Skeletal muscle satellite cell (primary cell): ENCODE results near the gene CNTNAP4.

Experiments used
- H3K27me3 ChIP-seq: 2 replicates; pipeline ENCODE4 v1.7.0; 2013; ENCODE audit warnings: low read length; ENCODE audit not compliant: control insufficient read depth, insufficient read depth
- H3K36me3 ChIP-seq: 2 replicates; pipeline ENCODE4 v1.7.0; 2013; ENCODE audit warnings: mild to moderate bottlenecking, control low read depth, low read length; ENCODE audit not compliant: insufficient read depth
- H3K4me1 ChIP-seq: 2 replicates; pipeline ENCODE4 v1.7.0; 2013; ENCODE audit warnings: low read length; ENCODE audit not compliant: control insufficient read depth, insufficient read depth
- H3K4me2 ChIP-seq: 2 replicates; pipeline ENCODE4 v1.7.0; 2013; ENCODE audit warnings: mild to moderate bottlenecking, low read length
- H3K4me3 ChIP-seq: 2 replicates; pipeline ENCODE4 v1.7.0; 2013; ENCODE audit warnings: low read length
- H3K9ac ChIP-seq: 2 replicates; pipeline ENCODE4 v1.7.0; 2013; ENCODE audit warnings: mild to moderate bottlenecking, low read depth, low read length, moderate library complexity
- H3K9me3 ChIP-seq: replicated peaks from 2 replicates; pipeline ENCODE4 v1.7.0; 2013; ENCODE audit warnings: mild to moderate bottlenecking, control low read depth, low read length

The CNTNAP4 gene

DNA sequence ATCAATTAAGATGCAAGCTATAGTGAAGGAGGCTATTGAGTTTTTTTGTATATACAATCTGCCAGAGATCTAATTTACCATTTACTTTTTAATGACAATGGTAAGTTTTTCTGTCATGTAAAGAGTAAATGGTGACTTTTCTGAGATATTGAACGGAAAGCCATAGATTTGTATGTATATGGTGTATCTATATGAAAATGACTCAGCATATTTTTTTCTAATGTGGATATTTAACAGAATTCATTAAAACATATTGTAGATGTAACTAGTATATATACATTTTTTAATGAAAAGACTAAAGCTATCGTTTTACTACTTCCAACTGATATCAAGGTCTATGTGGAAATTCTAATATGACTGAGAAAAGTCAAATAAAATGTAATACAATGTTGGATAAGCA is 34.1 kb downstream of the CNTNAP4 start:
- H3K36me3 ChIP-seq, result no peaks in the 10 kb centered on the region
- H3K4me1 ChIP-seq, result no peaks in the 10 kb centered on the region
- no peaks in the 10 kb centered on the region for H3K27me3 ChIP-seq
- H3K4me3 ChIP-seq, result no peak overlapping the region
- H3K9ac ChIP-seq, result no peak overlapping the region
- no peaks in the 10 kb centered on the region for H3K9me3 ChIP-seq
- H3K4me2 ChIP-seq, result no peak overlapping the region

DNA sequence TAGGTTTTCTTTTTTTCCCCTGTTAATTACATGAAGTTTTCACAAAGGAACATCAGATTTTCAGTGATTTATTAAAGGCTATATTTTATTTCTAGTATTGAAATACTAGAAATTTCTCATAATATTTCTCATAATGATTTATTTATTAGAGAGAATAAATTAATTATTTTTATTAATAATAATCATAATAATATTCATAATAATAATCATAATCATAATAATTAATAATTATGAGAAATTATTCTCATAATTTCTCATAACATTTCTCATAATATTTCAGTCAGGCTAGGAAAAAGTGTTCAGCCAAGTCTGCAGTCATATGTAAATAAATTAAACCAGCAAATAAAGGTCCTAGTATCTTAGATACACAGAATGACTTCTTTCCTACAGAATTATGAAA is 41.4 kb downstream of the CNTNAP4 start:
- Histone ChIP-seq H3K9me3 (peaks cover 2% of the 10 kb centered on the region), H3K9ac (no peak overlapping the region), H3K4me3 (no peak overlapping the region), H3K36me3 (no peaks in the 10 kb centered on the region), H3K27me3 (no peaks in the 10 kb centered on the region), H3K4me1 (no peaks in the 10 kb centered on the region), H3K4me2 (no peak overlapping the region)

DNA sequence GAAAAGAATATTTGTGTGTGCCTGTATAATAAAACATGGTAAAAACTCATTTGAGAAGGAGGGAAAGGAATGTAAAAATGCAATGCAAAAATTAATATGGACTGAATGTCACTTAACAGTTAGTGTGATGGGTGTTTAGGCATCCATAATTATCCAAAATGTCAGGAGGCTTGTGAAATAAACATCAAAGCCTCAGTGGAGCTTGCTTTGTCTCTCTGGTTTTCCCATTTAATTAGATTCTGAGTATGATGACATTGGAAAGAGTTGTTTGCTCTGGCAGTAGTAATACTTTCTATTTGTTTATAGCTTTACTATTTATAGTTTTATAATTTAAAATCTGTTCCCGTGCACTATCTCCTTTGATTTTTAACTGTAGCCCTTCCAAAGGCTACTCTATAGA is 51.9 kb downstream of the CNTNAP4 start:
- H3K36me3 ChIP-seq, result no peaks in the 10 kb centered on the region
- H3K9ac ChIP-seq, result no peak overlapping the region
- no peaks in the 10 kb centered on the region for H3K27me3 ChIP-seq
- no peaks in the 10 kb centered on the region for H3K9me3 ChIP-seq
- no peak overlapping the region for H3K4me3 ChIP-seq
- no peak overlapping the region for H3K4me2 ChIP-seq
- no peaks in the 10 kb centered on the region for H3K4me1 ChIP-seq

DNA sequence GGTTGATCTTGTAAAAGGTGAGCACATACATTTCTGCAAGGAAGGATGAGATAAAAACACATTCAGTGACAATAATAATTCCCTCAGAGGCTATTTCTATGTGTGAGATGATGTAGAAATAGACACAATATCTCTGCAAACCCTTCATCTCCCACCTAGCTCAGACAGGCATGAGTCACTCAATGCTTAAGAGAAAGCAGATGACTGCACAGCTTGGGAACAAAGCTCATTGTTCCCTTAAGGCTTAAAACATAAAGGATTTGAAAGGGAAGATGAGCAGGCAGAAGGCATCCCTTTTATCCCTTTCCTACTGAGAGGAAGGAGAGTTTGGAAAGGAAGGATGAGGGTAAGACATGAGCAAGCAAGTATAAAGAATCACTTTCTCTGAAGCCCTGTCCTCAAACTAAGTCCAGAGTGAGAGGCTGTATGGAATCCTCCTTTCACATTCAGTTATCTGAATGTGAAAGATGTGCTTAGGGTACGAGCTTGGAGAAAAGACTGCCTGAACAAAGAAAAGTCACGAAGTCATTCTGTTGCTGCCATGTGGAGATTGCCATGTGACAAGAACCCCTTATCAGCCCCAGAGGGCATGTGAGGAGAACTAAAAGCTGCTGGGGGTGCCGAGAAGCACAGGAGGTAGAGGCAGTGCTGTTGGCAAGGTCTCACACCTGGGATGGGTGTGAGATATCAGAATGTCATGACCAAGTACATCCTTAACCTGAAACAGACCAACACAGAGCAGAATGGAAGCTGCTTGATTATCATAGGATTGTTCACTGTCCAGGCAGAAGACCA is 58.2 kb downstream of the CNTNAP4 start:
- H3K27me3 ChIP-seq, result no peaks in the 10 kb centered on the region

DNA sequence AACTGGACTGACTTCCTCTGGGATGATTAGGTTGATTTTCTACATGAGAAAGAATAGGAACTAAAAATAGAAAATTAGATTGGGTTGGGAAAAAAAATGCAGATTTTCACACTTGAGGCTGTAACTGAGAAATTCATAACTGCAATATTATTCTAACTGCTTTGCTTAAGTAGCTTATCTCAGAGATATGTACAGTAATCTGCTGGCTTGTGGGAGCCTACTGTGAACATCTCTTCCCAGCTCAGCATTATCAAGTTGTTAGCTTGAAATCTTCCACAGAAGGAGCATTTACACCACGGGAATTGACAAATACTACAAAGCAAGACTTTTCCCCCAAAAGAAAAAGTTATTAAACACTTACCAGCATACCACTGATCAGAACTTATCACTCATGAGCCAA is 58.9 kb downstream of the CNTNAP4 start:
- Histone ChIP-seq H3K36me3 (no peaks in the 10 kb centered on the region), H3K9me3 (peaks cover 3% of the 10 kb centered on the region), H3K9ac (no peak overlapping the region), H3K4me2 (no peak overlapping the region), H3K27me3 (no peaks in the 10 kb centered on the region), H3K4me3 (no peak overlapping the region), H3K4me1 (no peaks in the 10 kb centered on the region)

More for the DNA sequence above, 58.2 kb downstream of the CNTNAP4 start:
- H3K36me3 ChIP-seq, result no peaks in the 10 kb centered on the region
- no peak overlapping the region for H3K9ac ChIP-seq
- no peaks in the 10 kb centered on the region for H3K4me1 ChIP-seq
- H3K4me3 ChIP-seq, result no peak overlapping the region
- H3K4me2 ChIP-seq, result no peak overlapping the region
- H3K9me3 ChIP-seq, result peaks cover 3% of the 10 kb centered on the region

DNA sequence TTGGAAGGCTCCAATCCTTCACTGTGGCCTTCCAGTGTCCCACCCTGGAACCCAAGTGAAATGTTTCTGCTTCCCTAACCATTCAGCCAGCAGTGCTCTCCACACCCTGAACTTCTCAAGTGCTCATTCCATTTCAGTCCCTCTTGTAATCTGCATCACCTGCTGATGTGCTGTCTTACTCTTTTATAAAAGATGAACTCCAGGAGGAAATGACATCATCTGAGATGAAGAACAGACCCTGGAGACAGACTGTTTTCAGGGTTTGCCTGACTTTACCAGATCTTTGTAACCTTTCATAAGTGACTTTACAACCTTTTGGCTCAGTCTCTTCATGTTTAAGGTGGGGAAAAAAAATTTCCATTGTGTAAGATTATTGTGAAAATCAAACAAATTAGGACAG is 61.3 kb downstream of the CNTNAP4 start:
- Histone ChIP-seq H3K9ac (no peak overlapping the region), H3K4me1 (no peaks in the 10 kb centered on the region), H3K9me3 (peaks cover 3% of the 10 kb centered on the region), H3K4me3 (no peak overlapping the region), H3K36me3 (no peaks in the 10 kb centered on the region), H3K27me3 (no peaks in the 10 kb centered on the region), H3K4me2 (no peak overlapping the region)

DNA sequence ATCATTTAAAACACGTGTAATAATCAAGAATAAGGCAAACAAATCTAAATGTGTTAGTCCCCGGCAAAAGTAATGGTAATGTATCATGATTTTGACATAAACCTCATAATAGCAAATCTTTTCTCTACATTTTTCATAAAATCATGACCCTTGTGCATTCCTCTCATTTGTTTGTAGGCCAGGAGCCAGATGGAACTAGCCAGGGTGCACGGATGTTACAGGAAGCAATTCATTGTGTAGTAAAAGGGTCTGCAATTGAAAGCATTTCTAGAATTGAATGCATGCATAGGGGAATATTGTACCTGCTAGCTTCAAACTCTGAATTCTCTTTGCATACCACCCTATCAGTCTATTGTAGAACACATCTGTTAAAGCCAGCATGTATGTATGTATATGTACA is 66.6 kb downstream of the CNTNAP4 start:
- Histone ChIP-seq H3K4me1 (peaks cover 8% of the 10 kb centered on the region), H3K36me3 (no peaks in the 10 kb centered on the region)

DNA sequence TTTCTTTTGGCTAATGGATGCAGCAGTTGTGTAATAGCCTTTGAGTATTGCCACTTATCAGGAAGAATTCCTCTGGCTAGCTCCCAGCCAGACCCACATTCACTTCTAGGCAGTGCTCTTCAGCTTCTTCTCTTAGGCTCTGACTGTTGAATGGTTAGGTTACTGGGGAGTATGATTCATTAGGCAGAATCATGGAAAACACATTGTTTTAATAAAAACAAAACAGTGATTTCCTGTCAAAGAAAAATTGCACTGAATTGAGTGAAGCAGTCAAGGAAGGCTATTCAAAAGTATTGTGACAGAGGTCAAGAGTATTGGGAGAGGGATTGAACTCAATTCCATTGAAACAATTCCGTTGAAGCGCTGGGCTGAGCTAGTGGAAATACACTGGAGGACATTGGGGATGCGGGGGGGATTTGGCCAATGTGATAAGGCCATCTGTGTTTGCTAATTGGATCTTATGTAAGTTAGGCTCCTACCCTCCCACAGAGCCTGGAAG is 68.0 kb downstream of the CNTNAP4 start:
- Histone ChIP-seq H3K36me3 (no peaks in the 10 kb centered on the region), H3K9me3 (no peaks in the 10 kb centered on the region), H3K4me1 (peaks cover 8% of the 10 kb centered on the region), H3K27me3 (no peaks in the 10 kb centered on the region), H3K9ac (no peak overlapping the region), H3K4me3 (no peak overlapping the region), H3K4me2 (no peak overlapping the region)

More for the DNA sequence above, 66.6 kb downstream of the CNTNAP4 start:
- H3K27me3 ChIP-seq, result no peaks in the 10 kb centered on the region
- no peak overlapping the region for H3K4me2 ChIP-seq
- H3K9me3 ChIP-seq, result no peaks in the 10 kb centered on the region
- no peak overlapping the region for H3K9ac ChIP-seq
- no peak overlapping the region for H3K4me3 ChIP-seq

DNA sequence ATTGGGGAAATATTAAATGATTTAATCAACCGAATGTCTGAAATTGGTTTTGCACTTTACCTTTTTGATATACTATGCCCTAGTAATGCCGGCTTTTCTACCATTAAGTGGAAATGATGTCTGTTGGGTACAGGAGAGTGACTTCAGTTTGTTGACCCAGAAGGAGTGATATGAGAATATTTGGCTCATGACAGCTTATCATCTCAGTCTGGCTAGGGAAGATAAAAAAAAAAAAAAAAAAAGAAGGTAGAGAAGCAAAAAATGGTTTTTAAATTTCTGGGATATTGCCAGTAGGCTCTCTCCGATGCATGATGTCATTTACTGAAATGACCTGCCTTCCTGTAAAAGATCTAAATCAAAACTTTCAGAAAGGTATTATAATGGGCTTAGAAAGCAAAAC is 69.0 kb downstream of the CNTNAP4 start:
- H3K36me3 ChIP-seq, result no peaks in the 10 kb centered on the region
- H3K4me1 ChIP-seq, result peaks cover 8% of the 10 kb centered on the region
- H3K4me2 ChIP-seq, result no peak overlapping the region
- H3K27me3 ChIP-seq, result no peaks in the 10 kb centered on the region
- H3K4me3 ChIP-seq, result no peak overlapping the region
- no peaks in the 10 kb centered on the region for H3K9me3 ChIP-seq
- H3K9ac ChIP-seq, result no peak overlapping the region

DNA sequence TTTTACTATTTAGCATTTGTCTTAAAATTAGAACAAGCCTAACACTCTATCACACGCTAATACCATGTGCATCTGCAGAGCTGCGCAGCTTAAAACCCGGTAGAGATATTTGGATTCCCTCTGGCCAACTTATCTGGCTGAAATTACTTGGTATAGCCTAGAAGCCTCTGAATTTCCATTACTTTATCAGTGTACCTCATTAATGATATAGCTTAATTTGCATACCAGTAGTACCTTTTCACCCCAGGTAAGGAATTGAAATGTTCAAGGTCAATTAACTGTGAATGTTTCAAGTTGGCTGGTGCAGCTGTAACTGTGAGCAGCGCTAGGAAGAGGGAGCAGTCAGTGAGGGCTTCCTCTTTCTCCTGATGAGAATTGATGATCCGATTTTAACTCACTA is 74.2 kb downstream of the CNTNAP4 start:
- Histone ChIP-seq H3K36me3 (no peaks in the 10 kb centered on the region), H3K9me3 (no peaks in the 10 kb centered on the region), H3K4me2 (no peak overlapping the region), H3K4me1 (no peaks in the 10 kb centered on the region), H3K27me3 (no peaks in the 10 kb centered on the region), H3K4me3 (no peak overlapping the region), H3K9ac (no peak overlapping the region)

DNA sequence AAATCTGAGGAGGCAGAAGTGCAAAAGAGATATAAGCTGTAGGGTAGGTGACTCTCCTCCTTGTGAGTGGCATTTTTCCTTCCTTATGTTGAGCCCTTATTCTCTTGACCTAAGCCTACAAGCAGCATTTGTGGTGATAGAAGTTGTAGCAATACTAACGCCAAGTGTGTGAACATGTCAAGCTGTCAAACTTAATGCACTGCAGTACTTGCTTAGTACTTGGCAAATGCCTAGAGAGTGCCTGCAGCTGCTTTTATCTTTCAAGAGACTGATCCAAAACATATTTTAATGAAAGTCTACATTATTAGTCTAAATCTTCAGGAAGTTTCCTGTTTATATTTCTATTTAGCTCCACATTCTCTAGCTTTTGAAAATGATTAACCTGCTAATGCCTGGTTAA is 83.2 kb downstream of the CNTNAP4 start:
- Histone ChIP-seq H3K4me3 (no peak overlapping the region), H3K4me1 (no peaks in the 10 kb centered on the region), H3K9me3 (no peaks in the 10 kb centered on the region), H3K4me2 (no peak overlapping the region), H3K36me3 (no peaks in the 10 kb centered on the region), H3K27me3 (no peaks in the 10 kb centered on the region), H3K9ac (no peak overlapping the region)

DNA sequence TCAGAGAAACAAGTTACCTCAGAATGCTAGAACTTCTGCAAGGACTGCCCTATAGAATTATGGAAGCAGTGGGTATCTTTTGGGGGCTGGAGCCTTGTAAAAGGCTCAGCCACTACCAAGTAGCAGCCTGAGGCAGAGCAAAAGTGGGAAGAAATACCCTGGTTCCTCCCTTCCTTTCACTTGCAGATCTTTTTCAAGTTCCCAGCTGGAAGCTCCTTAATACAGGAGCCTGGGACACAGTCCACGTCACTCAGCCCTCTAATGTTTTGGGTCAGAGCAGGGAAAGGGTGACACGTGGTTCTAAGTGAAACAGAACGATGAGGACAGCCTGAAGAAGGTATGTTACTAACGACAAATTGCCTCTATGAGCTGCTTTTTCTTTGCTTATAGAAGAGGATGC is 93.1 kb downstream of the CNTNAP4 start:
- Histone ChIP-seq H3K27me3 (no peaks in the 10 kb centered on the region), H3K36me3 (no peaks in the 10 kb centered on the region), H3K4me3 (no peak overlapping the region), H3K9me3 (no peaks in the 10 kb centered on the region), H3K9ac (no peak overlapping the region), H3K4me1 (no peaks in the 10 kb centered on the region), H3K4me2 (no peak overlapping the region)
